ENCODE results near the gene NKAIN2.
"Not testable (repeated sequence)": the region's sequence is repeated elsewhere in the genome, so short reads cannot be mapped to it uniquely, and the experiment has no call there.

NKAIN2 gene

GRCh38 chr6:124298730-124299129, 495.1 kb downstream of the NKAIN2 start:
- H3K36me3 ChIP-seq (ENCODE audit: control insufficient read depth in 1 of 2, insufficient read depth in 2 of 2, low read length in 2 of 2): no peaks in the 10 kb centered on the region
- H4K12ac ChIP-seq (ENCODE audit: low read depth, low read length): no peak overlapping the region
- no peak overlapping the region for H3K14ac ChIP-seq (ENCODE audit: low read length)
- no CpG with 5 or more reads among the region's 1 CpG for WGBS (ENCODE audit: extremely low coverage, insufficient coverage, insufficient read length)
- H2AFZ ChIP-seq (ENCODE audit: insufficient read depth, low read length, poor library complexity): no peak overlapping the region
- H3K23ac ChIP-seq (ENCODE audit: low read length): no peak overlapping the region
- H3K27me3 ChIP-seq (ENCODE audit: insufficient read depth, low read length): no peaks in the 10 kb centered on the region
- H3K9me3 ChIP-seq (ENCODE audit: insufficient read depth, low read depth, low read length): peaks cover 6% of the 10 kb centered on the region
- H3K18ac ChIP-seq (ENCODE audit: low read length): no peak overlapping the region
- no peak overlapping the region for H3K27ac ChIP-seq (ENCODE audit: low read depth, low read length)
- H3K4ac ChIP-seq (ENCODE audit: low read depth, low read length): no peak overlapping the region
- H3K9ac ChIP-seq (ENCODE audit: low read length): no peak overlapping the region
- no peaks in the 10 kb centered on the region for H3K79me2 ChIP-seq (ENCODE audit: control insufficient read depth, insufficient read depth, low read length, poor library complexity)
- no peaks in the 10 kb centered on the region for H3K79me1 ChIP-seq (ENCODE audit: low read length)
- H3K4me1 ChIP-seq (ENCODE audit: control insufficient read depth in 1 of 2, insufficient read depth in 2 of 2, low read length in 2 of 2): no peaks in the 10 kb centered on the region
- no peak for DNase-seq
- H3K4me2 ChIP-seq (ENCODE audit: low read length): no peak overlapping the region
- no peak overlapping the region for H2BK5ac ChIP-seq (ENCODE audit: low read depth, low read length, poor library complexity)
- H4K8ac ChIP-seq (ENCODE audit: low read depth, low read length): no peak overlapping the region
- no peak overlapping the region for H3K4me3 ChIP-seq (ENCODE audit: low read depth, low read length)
- H2AK5ac ChIP-seq (ENCODE audit: low read length): no peak overlapping the region
- no peak overlapping the region for H4K91ac ChIP-seq (ENCODE audit: low read depth, low read length)
- H2BK120ac ChIP-seq (ENCODE audit: insufficient read depth, low read length, poor library complexity): no peak overlapping the region
- no peak overlapping the region for H2BK12ac ChIP-seq (ENCODE audit: low read length)

- H3K36me3 ChIP-seq (ENCODE audit: control insufficient read depth in 1 of 2, insufficient read depth in 2 of 2, low read length in 2 of 2); H4K8ac ChIP-seq (ENCODE audit: low read depth, low read length); H3K4ac ChIP-seq (ENCODE audit: low read depth, low read length); H3K9me3 ChIP-seq (ENCODE audit: insufficient read depth, low read depth, low read length); H3K18ac ChIP-seq (ENCODE audit: low read length); H2BK12ac ChIP-seq (ENCODE audit: low read length); H3K14ac ChIP-seq (ENCODE audit: low read length); H3K4me3 ChIP-seq (ENCODE audit: low read depth, low read length); H2AK5ac ChIP-seq (ENCODE audit: low read length); H3K79me1 ChIP-seq (ENCODE audit: low read length); H3K23ac ChIP-seq (ENCODE audit: low read length); H3K4me2 ChIP-seq (ENCODE audit: low read length); H3K27me3 ChIP-seq (ENCODE audit: insufficient read depth, low read length); H3K4me1 ChIP-seq (ENCODE audit: control insufficient read depth in 1 of 2, insufficient read depth in 2 of 2, low read length in 2 of 2); H3K79me2 ChIP-seq (ENCODE audit: control insufficient read depth, insufficient read depth, low read length, poor library complexity); H2BK5ac ChIP-seq (ENCODE audit: low read depth, low read length, poor library complexity); H4K91ac ChIP-seq (ENCODE audit: low read depth, low read length); H2AFZ ChIP-seq (ENCODE audit: insufficient read depth, low read length, poor library complexity); H3K9ac ChIP-seq (ENCODE audit: low read length); H2BK120ac ChIP-seq (ENCODE audit: insufficient read depth, low read length, poor library complexity); H3K27ac ChIP-seq (ENCODE audit: low read depth, low read length); DNase-seq; H4K12ac ChIP-seq (ENCODE audit: low read depth, low read length): not testable (repeated sequence)
- WGBS (ENCODE audit: extremely low coverage, insufficient coverage, insufficient read length): no CpG with 5 or more reads among the region's 2 CpGs
Observed at GRCh38 chr6:124300907-124301306, 497.2 kb downstream of the NKAIN2 start.

DNA sequence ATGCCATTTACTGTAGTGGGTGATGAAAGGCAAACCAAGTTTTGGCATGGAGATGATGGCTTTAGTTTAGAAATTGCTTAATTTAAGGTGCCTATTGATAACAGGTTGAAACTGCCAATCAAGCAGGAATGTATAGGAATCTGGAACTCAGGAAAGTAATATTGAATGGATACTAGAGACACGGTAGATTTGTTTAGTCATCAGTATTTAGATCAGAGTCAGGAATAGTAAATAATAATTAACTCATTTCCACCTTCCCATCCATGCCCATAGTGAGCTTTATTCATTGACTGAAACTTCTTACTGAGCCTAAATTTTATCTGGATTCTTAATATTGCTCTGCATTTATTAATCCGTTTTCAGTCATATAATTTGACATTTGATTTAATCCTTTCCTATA, 500.3 kb downstream of the NKAIN2 start:
- no peak overlapping the region for H3K23ac ChIP-seq (ENCODE audit: low read length)

GRCh38 chr6:124310139-124310538, 506.5 kb downstream of the NKAIN2 start:
- Histone ChIP-seq H3K9ac (ENCODE audit: low read length) (no peak overlapping the region), H2BK5ac (ENCODE audit: low read depth, low read length, poor library complexity) (no peak overlapping the region), H2AK5ac (ENCODE audit: low read length) (no peak overlapping the region), H3K27me3 (ENCODE audit: insufficient read depth, low read length) (no peaks in the 10 kb centered on the region), H2AFZ (ENCODE audit: insufficient read depth, low read length, poor library complexity) (no peak overlapping the region), H3K9me3 (ENCODE audit: insufficient read depth, low read depth, low read length) (no peaks in the 10 kb centered on the region), H3K4me3 (ENCODE audit: low read depth, low read length) (no peak overlapping the region), H4K8ac (ENCODE audit: low read depth, low read length) (no peak overlapping the region), H3K27ac (ENCODE audit: low read depth, low read length) (no peak overlapping the region), H4K91ac (ENCODE audit: low read depth, low read length) (no peak overlapping the region), H3K4ac (ENCODE audit: low read depth, low read length) (no peak overlapping the region), H4K12ac (ENCODE audit: low read depth, low read length) (no peak overlapping the region), H3K36me3 (ENCODE audit: control insufficient read depth in 1 of 2, insufficient read depth in 2 of 2, low read length in 2 of 2) (no peaks in the 10 kb centered on the region), H3K79me2 (ENCODE audit: control insufficient read depth, insufficient read depth, low read length, poor library complexity) (no peaks in the 10 kb centered on the region), H3K23ac (ENCODE audit: low read length) (no peak overlapping the region), H3K18ac (ENCODE audit: low read length) (no peak overlapping the region), H2BK12ac (ENCODE audit: low read length) (no peak overlapping the region), H2BK120ac (ENCODE audit: insufficient read depth, low read length, poor library complexity) (no peak overlapping the region), H3K79me1 (ENCODE audit: low read length) (no peaks in the 10 kb centered on the region), H3K4me1 (ENCODE audit: control insufficient read depth in 1 of 2, insufficient read depth in 2 of 2, low read length in 2 of 2) (no peaks in the 10 kb centered on the region), H3K4me2 (ENCODE audit: low read length) (no peak overlapping the region), H3K14ac (ENCODE audit: low read length) (no peak overlapping the region)
- no peak for DNase-seq
- WGBS (ENCODE audit: extremely low coverage, insufficient coverage, insufficient read length): no CpG with 5 or more reads among the region's 1 CpG

More for the DNA sequence above, 500.3 kb downstream of the NKAIN2 start:
- H3K4me3 ChIP-seq (ENCODE audit: low read depth, low read length): no peak overlapping the region
- no peaks in the 10 kb centered on the region for H3K4me1 ChIP-seq (ENCODE audit: control insufficient read depth in 1 of 2, insufficient read depth in 2 of 2, low read length in 2 of 2)
- H3K79me1 ChIP-seq (ENCODE audit: low read length): no peaks in the 10 kb centered on the region
- H4K12ac ChIP-seq (ENCODE audit: low read depth, low read length): no peak overlapping the region
- H3K9me3 ChIP-seq (ENCODE audit: insufficient read depth, low read depth, low read length): peaks cover 6% of the 10 kb centered on the region
- no peak overlapping the region for H3K4ac ChIP-seq (ENCODE audit: low read depth, low read length)
- H4K8ac ChIP-seq (ENCODE audit: low read depth, low read length): no peak overlapping the region
- H2BK5ac ChIP-seq (ENCODE audit: low read depth, low read length, poor library complexity): no peak overlapping the region
- H3K27me3 ChIP-seq (ENCODE audit: insufficient read depth, low read length): no peaks in the 10 kb centered on the region
- H3K27ac ChIP-seq (ENCODE audit: low read depth, low read length): no peak overlapping the region
- H3K36me3 ChIP-seq (ENCODE audit: control insufficient read depth in 1 of 2, insufficient read depth in 2 of 2, low read length in 2 of 2): no peaks in the 10 kb centered on the region
- no CpG with 5 or more reads among the region's 2 CpGs for WGBS (ENCODE audit: extremely low coverage, insufficient coverage, insufficient read length)
- no peak overlapping the region for H3K4me2 ChIP-seq (ENCODE audit: low read length)
- no peak overlapping the region for H2BK120ac ChIP-seq (ENCODE audit: insufficient read depth, low read length, poor library complexity)
- H2AFZ ChIP-seq (ENCODE audit: insufficient read depth, low read length, poor library complexity): no peak overlapping the region
- no peak overlapping the region for H2BK12ac ChIP-seq (ENCODE audit: low read length)
- no peak overlapping the region for H3K9ac ChIP-seq (ENCODE audit: low read length)
- no peak for DNase-seq
- H3K14ac ChIP-seq (ENCODE audit: low read length): no peak overlapping the region
- H3K18ac ChIP-seq (ENCODE audit: low read length): no peak overlapping the region
- no peak overlapping the region for H2AK5ac ChIP-seq (ENCODE audit: low read length)
- no peak overlapping the region for H4K91ac ChIP-seq (ENCODE audit: low read depth, low read length)
- H3K79me2 ChIP-seq (ENCODE audit: control insufficient read depth, insufficient read depth, low read length, poor library complexity): no peaks in the 10 kb centered on the region
